HG02678 (cell line): ENCODE results near the gene ZNF316.
"Not testable (repeated sequence)": the region's sequence is repeated elsewhere in the genome, so short reads cannot be mapped to it uniquely, and the experiment has no call there.

Source experiments
- ATAC-seq: cut with Tn5 transposase; IDR thresholded peaks from one replicate; pipeline ENCODE4 v1.9.1; 2021; ENCODE audit warnings: mild to moderate bottlenecking, moderate library complexity; ENCODE audit not compliant: unreplicated experiment

Gene ZNF316

GRCh38 chr7:6621195-6622133 is 15.7 kb upstream of the ZNF316 start:
- ATAC-seq, result no peak

GRCh38 chr7:6622134-6622710 is 14.9 kb upstream of the ZNF316 start:
- ATAC-seq, result no peak

GRCh38 chr7:6623589-6624245 is 13.4 kb upstream of the ZNF316 start:
- peak; percentile 49 for ATAC-seq

- no peak for ATAC-seq
Observed at GRCh38 chr7:6624246-6624611, 12.9 kb upstream of the ZNF316 start.

- ATAC-seq, result no peak
Observed at GRCh38 chr7:6628045-6628444, 9.1 kb upstream of the ZNF316 start.

- no peak for ATAC-seq
Observed at GRCh38 chr7:6630007-6630849, 6.9 kb upstream of the ZNF316 start.

DNA sequence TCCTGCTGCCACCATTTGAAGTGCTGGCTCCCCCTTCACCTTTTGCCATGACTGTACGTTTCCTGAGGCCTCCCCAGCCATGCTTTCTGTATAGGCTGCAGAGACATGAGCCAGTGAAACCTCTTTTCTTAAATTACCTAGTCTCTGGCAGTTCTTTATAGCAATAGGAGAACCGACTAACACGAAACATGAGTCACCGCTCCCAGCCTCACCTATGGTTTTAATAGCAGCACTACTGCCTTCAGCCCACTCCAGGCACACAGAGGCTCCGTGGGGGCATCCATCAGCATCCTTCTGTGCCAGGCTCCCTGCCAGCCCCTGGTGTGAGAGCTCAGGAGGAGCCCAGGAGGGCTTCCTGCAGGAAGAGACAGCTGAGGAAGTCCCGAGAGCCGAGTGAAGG is 5.5 kb upstream of the ZNF316 start:
- no peak for ATAC-seq

DNA sequence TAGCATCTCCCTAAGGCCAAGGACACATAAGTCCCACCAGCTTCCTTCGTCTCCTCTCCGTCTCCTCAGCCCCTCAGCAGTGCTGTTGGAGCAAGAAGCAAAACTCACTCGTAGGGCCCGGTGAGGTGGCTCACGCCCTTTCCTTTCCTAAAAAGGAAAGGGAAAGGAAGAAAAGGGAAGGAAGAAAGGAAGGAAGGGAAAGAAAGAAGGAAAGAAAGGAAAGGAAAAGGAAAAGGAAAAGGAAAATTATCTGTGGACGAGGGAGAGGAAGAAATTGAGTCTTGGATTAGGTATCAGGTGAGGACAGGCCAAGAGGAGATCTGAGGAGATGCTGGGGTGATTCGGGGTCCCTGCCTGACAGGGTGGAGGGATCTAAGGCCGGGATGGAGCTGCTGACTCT is 3.1 kb upstream of the ZNF316 start:
- ATAC-seq, result no peak

- not testable (repeated sequence) for ATAC-seq
Observed at GRCh38 chr7:6634971-6635370, 2.1 kb upstream of the ZNF316 start.

DNA sequence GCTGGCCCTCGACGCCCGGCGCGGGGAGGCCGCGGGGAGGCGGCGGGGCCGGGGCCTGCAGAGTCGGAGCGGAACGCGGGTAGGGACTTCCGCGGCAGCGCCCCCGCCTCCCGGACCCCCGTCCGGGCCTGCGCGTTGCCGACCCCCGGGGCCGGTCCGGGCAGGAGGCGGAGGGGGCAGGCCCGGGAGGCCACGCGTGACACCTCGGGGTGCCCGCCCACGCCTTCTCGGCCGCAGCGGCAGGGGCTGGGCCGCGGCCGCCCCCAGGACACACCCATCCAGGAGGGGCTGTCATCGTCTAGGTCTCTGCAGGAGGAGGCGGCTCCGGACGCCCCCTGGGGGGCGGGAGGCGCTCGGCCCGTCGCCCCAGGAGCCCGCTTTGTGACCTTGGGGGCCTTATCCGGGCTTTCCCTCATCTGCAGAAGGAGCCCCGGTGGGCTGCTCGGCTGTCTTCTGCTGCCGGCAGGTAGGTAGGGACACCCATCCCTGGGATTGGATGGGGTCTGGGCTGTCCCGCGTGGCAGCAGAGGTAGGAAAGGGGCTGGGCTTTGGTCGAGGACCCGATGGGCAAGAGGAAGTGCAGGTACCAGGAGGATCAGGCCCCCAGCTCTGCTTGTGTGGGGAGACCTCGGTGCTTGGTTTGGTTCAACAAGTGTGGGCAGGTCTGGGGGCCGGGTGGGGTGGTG is 569 bp downstream of the ZNF316 start:
- peak; percentile 80 for ATAC-seq

GRCh38 chr7:6639032-6639431 is 1.9 kb downstream of the ZNF316 start:
- ATAC-seq, result no peak

GRCh38 chr7:6639627-6640026 is 2.5 kb downstream of the ZNF316 start:
- no peak for ATAC-seq

GRCh38 chr7:6640246-6640721 is 3.2 kb downstream of the ZNF316 start:
- no peak for ATAC-seq

- ATAC-seq, result no peak
Observed at GRCh38 chr7:6641305-6642035, 4.4 kb downstream of the ZNF316 start.

DNA sequence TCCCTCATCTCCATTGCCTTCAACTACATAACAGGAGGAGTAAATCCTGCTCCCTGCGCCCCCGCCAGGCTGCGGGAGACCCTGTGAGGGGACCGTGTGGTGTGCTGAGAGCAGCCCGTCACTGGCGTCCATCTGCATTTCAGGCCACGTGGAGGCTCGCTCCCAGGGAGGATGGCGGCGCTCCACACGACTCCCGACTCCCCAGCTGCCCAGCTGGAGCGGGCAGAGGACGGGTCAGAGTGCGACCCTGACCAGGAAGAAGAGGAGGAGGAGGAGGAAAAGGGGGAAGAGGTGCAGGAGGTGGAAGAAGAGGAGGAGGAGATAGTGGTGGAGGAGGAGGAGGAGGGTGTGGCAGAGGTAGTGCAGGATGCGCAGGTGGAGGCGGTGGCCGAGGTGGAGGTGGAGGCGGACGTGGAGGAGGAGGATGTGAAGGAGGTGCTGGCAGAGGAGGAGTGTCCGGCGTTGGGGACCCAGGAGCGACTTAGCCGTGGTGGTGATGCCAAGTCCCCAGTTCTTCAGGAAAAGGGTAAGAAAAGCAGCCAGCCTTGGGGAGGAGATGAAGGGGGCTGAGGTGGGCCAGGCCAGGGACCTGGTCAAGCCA is 5.2 kb downstream of the ZNF316 start:
- ATAC-seq, result no peak

DNA sequence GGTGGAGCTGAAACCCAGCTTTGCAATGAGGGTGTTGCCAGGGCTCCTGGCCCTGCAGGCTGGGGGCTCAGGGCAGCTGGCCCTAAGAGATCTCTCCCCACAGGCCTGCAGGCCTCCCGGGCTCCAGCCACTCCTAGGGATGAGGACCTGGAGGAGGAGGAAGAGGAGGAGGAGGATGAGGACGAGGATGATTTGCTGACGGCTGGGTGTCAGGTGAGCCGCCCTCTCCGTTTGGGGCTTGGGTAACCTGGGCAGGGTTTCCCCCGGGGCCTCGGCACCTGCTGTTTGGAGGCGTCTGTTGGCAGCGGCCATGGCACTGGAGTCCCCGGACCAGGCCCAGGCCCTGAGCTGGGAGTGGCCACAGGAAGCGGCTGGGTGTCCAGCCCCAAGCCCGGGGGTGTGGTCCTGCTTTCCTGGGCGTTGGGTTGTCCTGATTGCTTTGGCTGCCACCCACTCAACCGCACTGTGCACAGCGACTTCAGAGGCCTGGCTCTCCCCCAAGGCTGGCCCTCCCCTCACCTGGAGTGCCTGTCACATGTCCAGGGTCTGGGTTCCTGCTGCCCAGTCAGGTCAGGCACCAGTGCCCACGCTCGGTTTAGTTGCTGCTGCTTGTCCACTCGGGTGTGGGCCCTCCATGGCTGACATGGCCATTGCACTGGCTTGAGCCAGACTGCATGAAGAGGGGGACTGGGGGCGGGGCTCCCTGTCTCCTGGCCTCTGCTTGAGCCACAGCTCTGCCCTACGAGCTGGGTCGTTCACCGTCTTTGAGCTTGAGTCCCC is 5.9 kb downstream of the ZNF316 start:
- ATAC-seq, result no peak

GRCh38 chr7:6643915-6644625 is 7.0 kb downstream of the ZNF316 start:
- no peak for ATAC-seq

GRCh38 chr7:6644728-6645127 is 7.6 kb downstream of the ZNF316 start:
- ATAC-seq, result no peak
